Glutamatergic neuron (in vitro differentiated cells): ENCODE data around the gene DRC3. TPM values are rescaled to one million over a fixed set of nuclear protein-coding genes. Genes with fewer than 3 reads are reported as not detected.
A peak's percentile ranks its signal among the peaks of the same experiment; 100 is the strongest.

Experiments used
- DNase-seq: peaks from one replicate; pipeline ENCODE4 v3.0.0; 2022
- H3K27ac Mint-ChIP-seq: one replicate; pipeline ENCODE4 v1.8.0; 2020; ENCODE audit warnings: mild to moderate bottlenecking, mixed read lengths, inconsistent platforms; ENCODE audit not compliant: unreplicated experiment
- H3K27me3 Mint-ChIP-seq: one replicate; pipeline ENCODE4 v1.8.0; 2020; ENCODE audit warnings: mild to moderate bottlenecking, moderate library complexity, mixed read lengths, inconsistent platforms; ENCODE audit not compliant: unreplicated experiment
- H3K36me3 Mint-ChIP-seq: one replicate; pipeline ENCODE4 v1.8.0; 2020; ENCODE audit warnings: mild to moderate bottlenecking, mixed read lengths, inconsistent platforms; ENCODE audit not compliant: unreplicated experiment
- H3K4me1 Mint-ChIP-seq: one replicate; pipeline ENCODE4 v1.8.0; 2020; ENCODE audit warnings: mild to moderate bottlenecking, low read depth, mixed read lengths, inconsistent platforms; ENCODE audit not compliant: unreplicated experiment
- H3K4me3 Mint-ChIP-seq: one replicate; pipeline ENCODE4 v1.8.0; 2020; ENCODE audit warnings: mild to moderate bottlenecking, mixed read lengths, inconsistent platforms; ENCODE audit not compliant: unreplicated experiment
- H3K9me3 Mint-ChIP-seq: one replicate; pipeline ENCODE4 v1.8.0; 2020; ENCODE audit warnings: mild to moderate bottlenecking, moderate library complexity, mixed read lengths, inconsistent platforms; ENCODE audit not compliant: unreplicated experiment
- CTCF ChIP-seq: fragments of 200-600 bp; sonication (generic); IDR thresholded peaks from one replicate; pipeline ENCODE4 v1.5.0; 2021; ENCODE audit not compliant: partially characterized antibody, unreplicated experiment
- total RNA-seq: library from RNA; stranded (reverse); fragmentation: NEBNext Ultra II Directional; extraction: Animal tissue kit (Norgen Biotek cat#: 25700); gene quantifications from one replicate; pipeline ENCODE4 v1.2.1, GENCODE V29; 2021; ENCODE audit not compliant: unreplicated experiment

The DRC3 gene
- total RNA-seq, 1 donor from 2014 or later = 0.29 TPM

- H3K4me3 Mint-ChIP-seq = no peak overlapping the region
- no peaks in the 10 kb centered on the region for H3K36me3 Mint-ChIP-seq
- H3K27ac Mint-ChIP-seq = peak overlapping the region; percentile 28
- H3K27me3 Mint-ChIP-seq = peaks cover 4% of the 10 kb centered on the region
- TF ChIP-seq CTCF = no peak
- H3K9me3 Mint-ChIP-seq = peaks cover 10% of the 10 kb centered on the region
- peaks cover 49% of the 10 kb centered on the region for H3K4me1 Mint-ChIP-seq
- no peak for DNase-seq
Measured at GRCh38 chr17:17941015-17941414, 31.6 kb upstream of the DRC3 start.

GRCh38 chr17:17942846-17943245, 29.8 kb upstream of the DRC3 start:
- Mint-ChIP-seq H3K27ac (peak overlapping the region; percentile 93), H3K4me3 (peak overlapping the region; percentile 51), H3K9me3 (peaks cover 8% of the 10 kb centered on the region), H3K36me3 (no peaks in the 10 kb centered on the region), H3K27me3 (peaks cover 4% of the 10 kb centered on the region), H3K4me1 (peaks cover 40% of the 10 kb centered on the region)
- DNase-seq = no peak
- no peak for TF ChIP-seq CTCF

GRCh38 chr17:17943281-17943984, 29.2 kb upstream of the DRC3 start:
- Mint-ChIP-seq H3K4me3 (peak overlapping the region; percentile 51), H3K27ac (peak overlapping the region; percentile 93)

GRCh38 chr17:17944242-17944641, 28.4 kb upstream of the DRC3 start:
- no peaks in the 10 kb centered on the region for H3K36me3 Mint-ChIP-seq
- peak overlapping the region; percentile 51 for H3K4me3 Mint-ChIP-seq
- DNase-seq = no peak
- peaks cover 4% of the 10 kb centered on the region for H3K27me3 Mint-ChIP-seq
- H3K9me3 Mint-ChIP-seq = peaks cover 8% of the 10 kb centered on the region
- H3K4me1 Mint-ChIP-seq = peaks cover 39% of the 10 kb centered on the region
- peak overlapping the region; percentile 93 for H3K27ac Mint-ChIP-seq
- TF ChIP-seq CTCF = no peak

More at GRCh38 chr17:17943281-17943984, 29.2 kb upstream of the DRC3 start:
- Mint-ChIP-seq H3K27me3 (peaks cover 4% of the 10 kb centered on the region), H3K9me3 (peaks cover 8% of the 10 kb centered on the region), H3K4me1 (peaks cover 39% of the 10 kb centered on the region), H3K36me3 (no peaks in the 10 kb centered on the region)
- TF ChIP-seq CTCF = no peak
- no peak for DNase-seq

- peaks cover 8% of the 10 kb centered on the region for H3K9me3 Mint-ChIP-seq
- peak; percentile 51 for DNase-seq
- H3K27ac Mint-ChIP-seq = peak overlapping the region; percentile 93
- H3K4me1 Mint-ChIP-seq = peaks cover 39% of the 10 kb centered on the region
- H3K36me3 Mint-ChIP-seq = no peaks in the 10 kb centered on the region
- no peak for TF ChIP-seq CTCF
- H3K27me3 Mint-ChIP-seq = peaks cover 4% of the 10 kb centered on the region
- H3K4me3 Mint-ChIP-seq = peak overlapping the region; percentile 51
Measured at GRCh38 chr17:17944743-17945142, 27.9 kb upstream of the DRC3 start.
